KOPT-K1 (cell line): ENCODE data around the gene PIAS4.

ENCODE experiments used
- H3K27ac ChIP-seq: fragments of 200-600 bp; sonication (generic); 2 replicates; pipeline ENCODE4 v1.5.1; 2016; ENCODE audit warnings: antibody characterized with exemption, mild to moderate bottlenecking, low read depth, low read length; ENCODE audit not compliant: poor library complexity, severe bottlenecking
- H3K36me3 ChIP-seq: fragments of 200-600 bp; sonication (generic); 2 replicates; pipeline ENCODE4 v1.5.1; 2017; ENCODE audit warnings: antibody characterized with exemption, mild to moderate bottlenecking, low read length, moderate library complexity; ENCODE audit not compliant: insufficient read depth
- H3K9me3 ChIP-seq: fragments of 200-600 bp; sonication (generic); 2 replicates; pipeline ENCODE4 v1.5.1; 2017; ENCODE audit warnings: antibody characterized with exemption, low read length, mild to moderate bottlenecking; ENCODE audit not compliant: insufficient read depth, poor library complexity, severe bottlenecking

Gene PIAS4

DNA sequence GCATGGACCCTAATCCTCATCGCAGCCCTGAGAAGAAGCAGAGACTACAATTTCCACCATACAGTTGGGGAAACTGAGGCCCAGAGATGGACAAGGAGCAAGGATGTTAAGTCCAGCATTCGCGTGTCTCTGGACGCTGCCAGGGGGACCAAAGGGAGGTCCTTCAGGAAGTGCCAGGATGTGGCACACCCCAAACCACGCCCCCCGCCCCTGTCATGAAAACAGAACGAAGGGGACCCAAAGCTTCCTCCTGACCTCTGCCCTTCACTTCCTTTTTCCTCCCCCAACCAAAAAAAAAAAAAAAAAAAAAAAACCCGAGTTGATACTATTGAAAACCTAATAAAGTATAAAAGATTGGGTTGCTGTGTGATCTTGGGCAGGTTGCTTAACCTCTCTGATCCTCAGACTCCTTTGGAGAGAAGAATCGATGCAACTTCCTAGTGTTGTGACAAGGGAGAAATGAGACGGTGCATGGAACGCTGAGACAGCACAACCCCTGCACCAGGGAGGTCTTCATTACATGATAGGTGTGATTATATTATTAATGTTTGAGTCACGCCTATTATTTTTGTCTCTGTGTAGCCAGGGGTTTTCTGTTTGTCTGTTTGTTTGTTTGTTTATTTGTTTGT, 61.9 kb downstream of the PIAS4 start:
- Histone ChIP-seq H3K27ac (no peak overlapping the region), H3K9me3 (no peaks in the 10 kb centered on the region), H3K36me3 (0 out of 2 replicates have a peak, but pooled peaks cover under 1% of the 10 kb centered on the region)

GRCh38 chr19:4071610-4072009, 64.1 kb downstream of the PIAS4 start:
- Histone ChIP-seq H3K36me3 (no peaks in the 10 kb centered on the region), H3K27ac (no peak overlapping the region), H3K9me3 (no peaks in the 10 kb centered on the region)

- Histone ChIP-seq H3K9me3 (no peaks in the 10 kb centered on the region), H3K27ac (no peak overlapping the region), H3K36me3 (no peaks in the 10 kb centered on the region)
Measured at GRCh38 chr19:4075373-4075772, 67.8 kb downstream of the PIAS4 start.

DNA sequence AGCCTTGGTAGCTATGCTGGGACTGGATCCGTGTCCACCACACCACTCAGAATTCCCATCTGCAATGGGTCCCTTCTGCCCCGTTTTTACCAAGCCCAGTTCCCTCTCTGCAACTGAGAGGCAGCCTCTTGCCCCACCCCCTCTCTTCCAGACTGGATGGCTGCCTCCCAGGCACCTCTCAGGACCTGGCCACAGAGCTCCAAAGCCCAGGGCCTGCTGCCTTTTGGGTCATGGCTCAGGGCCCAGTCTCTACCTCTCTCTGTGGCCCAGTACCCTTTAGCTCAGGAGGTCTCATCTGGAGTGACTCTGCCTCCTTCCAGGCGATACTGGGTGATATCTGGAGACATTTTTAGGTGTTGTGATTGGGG, 69.5 kb downstream of the PIAS4 start:
- Histone ChIP-seq H3K36me3 (no peaks in the 10 kb centered on the region), H3K27ac (peak overlapping the region; percentile 80), H3K9me3 (no peaks in the 10 kb centered on the region)

- Histone ChIP-seq H3K27ac (peak overlapping the region; percentile 80), H3K9me3 (no peaks in the 10 kb centered on the region), H3K36me3 (no peaks in the 10 kb centered on the region)
Measured at GRCh38 chr19:4077800-4078684, 70.5 kb downstream of the PIAS4 start.

- Histone ChIP-seq H3K9me3 (no peaks in the 10 kb centered on the region), H3K27ac (no peak overlapping the region), H3K36me3 (no peaks in the 10 kb centered on the region)
Measured at GRCh38 chr19:4080473-4080872, 72.9 kb downstream of the PIAS4 start.

- Histone ChIP-seq H3K36me3 (no peaks in the 10 kb centered on the region), H3K27ac (no peak overlapping the region), H3K9me3 (no peaks in the 10 kb centered on the region)
Measured at GRCh38 chr19:4081441-4082129, 74.0 kb downstream of the PIAS4 start.

- H3K36me3 ChIP-seq, result no peaks in the 10 kb centered on the region
- H3K9me3 ChIP-seq, result no peaks in the 10 kb centered on the region
- H3K27ac ChIP-seq, result no peak overlapping the region
Measured at GRCh38 chr19:4082172-4082571, 74.6 kb downstream of the PIAS4 start.

- H3K36me3 ChIP-seq, result no peaks in the 10 kb centered on the region
- H3K9me3 ChIP-seq, result no peaks in the 10 kb centered on the region
- peak overlapping the region; percentile 62 for H3K27ac ChIP-seq
Measured at GRCh38 chr19:4083677-4084546, 76.4 kb downstream of the PIAS4 start.

DNA sequence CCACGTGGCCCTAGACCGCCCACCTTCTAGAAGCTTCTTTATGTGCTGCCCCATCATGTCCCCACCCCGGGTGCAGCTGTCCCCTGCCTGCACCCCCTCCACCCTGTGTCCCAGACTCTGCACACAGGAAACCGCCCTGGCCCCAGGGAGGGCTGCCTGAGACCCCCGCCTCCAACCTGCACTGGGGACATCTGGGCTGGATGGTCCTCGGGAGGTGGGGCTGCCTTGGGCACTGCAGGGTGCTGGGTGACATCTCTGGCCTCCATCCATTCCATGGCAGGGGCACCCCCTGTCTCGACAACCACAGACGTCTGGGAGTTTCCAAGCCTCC, 77.0 kb downstream of the PIAS4 start:
- H3K9me3 ChIP-seq, result no peaks in the 10 kb centered on the region
- peak overlapping the region; percentile 62 for H3K27ac ChIP-seq
- H3K36me3 ChIP-seq, result no peaks in the 10 kb centered on the region

- H3K36me3 ChIP-seq, result peaks cover 8% of the 10 kb centered on the region; the same call in 1 of the 2 replicates
- no peak overlapping the region for H3K27ac ChIP-seq
Measured at GRCh38 chr19:4086411-4086867, 78.9 kb downstream of the PIAS4 start.

GRCh38 chr19:4087787-4088679, 80.5 kb downstream of the PIAS4 start:
- Histone ChIP-seq H3K27ac (peak overlapping the region; percentile 80), H3K36me3 (peaks cover 21% of the 10 kb centered on the region; the same call in 1 of the 2 replicates), H3K9me3 (no peaks in the 10 kb centered on the region)

More at GRCh38 chr19:4086411-4086867, 78.9 kb downstream of the PIAS4 start:
- no peaks in the 10 kb centered on the region for H3K9me3 ChIP-seq

GRCh38 chr19:4088975-4089374, 81.4 kb downstream of the PIAS4 start:
- Histone ChIP-seq H3K9me3 (no peaks in the 10 kb centered on the region), H3K27ac (peak overlapping the region; percentile 80), H3K36me3 (peaks cover 31% of the 10 kb centered on the region; the same call in 1 of the 2 replicates)
